Ovary (tissue), 3 donors: ENCODE data around the gene SDCCAG8.

ENCODE experiments used
- EP300 ChIP-seq: sonication (generic); formaldehyde crosslinking; IDR thresholded peaks from one replicate; pipeline ENCODE4 v1.6.1; 2017; ENCODE audit warnings: antibody characterized with exemption
- POLR2A ChIP-seq: fragments of 450-650 bp; IDR thresholded peaks from one replicate; pipeline ENCODE4 v1.6.1; 2017; ENCODE audit warnings: antibody characterized with exemption, mild to moderate bottlenecking, moderate library complexity
- TF ChIP-seq, protein P1 (sequence below), 3 donors: fragments of 450-650 bp in 2 of 3; fragments of 200-600 bp in 1 of 3; IDR thresholded peaks; one replicate each; pipeline versions ENCODE4 v1.5.1 to v1.8.0; 2016 to 2022; ENCODE audit warnings: antibody characterized with exemption in 3 of 3, mild to moderate bottlenecking in 1 of 3
- donor health status: DM: no; HTN: no; CAD: no.

GRCh38 chr1:243272401-243272800 is 16.6 kb downstream of the SDCCAG8 start:
- TF ChIP-seq, protein P1, sequence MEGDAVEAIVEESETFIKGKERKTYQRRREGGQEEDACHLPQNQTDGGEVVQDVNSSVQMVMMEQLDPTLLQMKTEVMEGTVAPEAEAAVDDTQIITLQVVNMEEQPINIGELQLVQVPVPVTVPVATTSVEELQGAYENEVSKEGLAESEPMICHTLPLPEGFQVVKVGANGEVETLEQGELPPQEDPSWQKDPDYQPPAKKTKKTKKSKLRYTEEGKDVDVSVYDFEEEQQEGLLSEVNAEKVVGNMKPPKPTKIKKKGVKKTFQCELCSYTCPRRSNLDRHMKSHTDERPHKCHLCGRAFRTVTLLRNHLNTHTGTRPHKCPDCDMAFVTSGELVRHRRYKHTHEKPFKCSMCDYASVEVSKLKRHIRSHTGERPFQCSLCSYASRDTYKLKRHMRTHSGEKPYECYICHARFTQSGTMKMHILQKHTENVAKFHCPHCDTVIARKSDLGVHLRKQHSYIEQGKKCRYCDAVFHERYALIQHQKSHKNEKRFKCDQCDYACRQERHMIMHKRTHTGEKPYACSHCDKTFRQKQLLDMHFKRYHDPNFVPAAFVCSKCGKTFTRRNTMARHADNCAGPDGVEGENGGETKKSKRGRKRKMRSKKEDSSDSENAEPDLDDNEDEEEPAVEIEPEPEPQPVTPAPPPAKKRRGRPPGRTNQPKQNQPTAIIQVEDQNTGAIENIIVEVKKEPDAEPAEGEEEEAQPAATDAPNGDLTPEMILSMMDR (IDR thresholded peaks at IDR 0.05) = no peak
- TF ChIP-seq EP300 (no peak), POLR2A (no peak)
